Renal cortical epithelial cell (primary cell): ENCODE measurements around the gene RIPK4. TPM values are rescaled to one million over a fixed set of nuclear protein-coding genes. Genes with fewer than 3 reads are reported as not detected.
"Not testable (repeated sequence)": the region's sequence is repeated elsewhere in the genome, so short reads cannot be mapped to it uniquely, and the experiment has no call there.

Experiments used
- DNase-seq: peaks from one replicate; pipeline ENCODE4 v3.0.0-alpha.2; 2011; ENCODE audit warnings: low read depth
- total RNA-seq: library from RNA; depleted of rRNA; stranded (reverse); fragments of >200 nt; gene quantifications from 2 replicates; pipeline ENCODE4 v1.2.3, GENCODE V29; 2014

Gene RIPK4
- total RNA-seq, 1 donor from 2014 or later = 65.1 TPM

DNA sequence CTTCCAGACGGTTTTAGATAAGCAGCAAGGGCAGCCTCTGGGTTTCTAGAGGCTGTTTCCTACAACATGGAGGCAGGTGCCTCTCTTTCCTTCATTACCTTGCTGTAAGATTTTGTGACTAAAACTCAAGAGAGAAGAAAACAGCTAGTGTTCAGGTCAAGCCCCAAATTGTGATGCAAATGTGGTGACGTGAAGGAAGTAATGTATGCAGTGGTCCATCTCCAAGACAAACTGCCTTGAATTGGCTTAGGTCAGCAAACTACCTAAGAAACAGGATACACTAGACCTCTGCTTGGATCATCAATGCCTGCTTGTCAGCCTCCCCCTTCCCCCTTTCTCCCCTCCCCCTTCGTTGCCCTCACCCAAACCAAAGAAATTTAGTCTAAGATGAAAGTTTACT is 28.9 kb upstream of the RIPK4 start:
- DNase-seq = no peak

DNA sequence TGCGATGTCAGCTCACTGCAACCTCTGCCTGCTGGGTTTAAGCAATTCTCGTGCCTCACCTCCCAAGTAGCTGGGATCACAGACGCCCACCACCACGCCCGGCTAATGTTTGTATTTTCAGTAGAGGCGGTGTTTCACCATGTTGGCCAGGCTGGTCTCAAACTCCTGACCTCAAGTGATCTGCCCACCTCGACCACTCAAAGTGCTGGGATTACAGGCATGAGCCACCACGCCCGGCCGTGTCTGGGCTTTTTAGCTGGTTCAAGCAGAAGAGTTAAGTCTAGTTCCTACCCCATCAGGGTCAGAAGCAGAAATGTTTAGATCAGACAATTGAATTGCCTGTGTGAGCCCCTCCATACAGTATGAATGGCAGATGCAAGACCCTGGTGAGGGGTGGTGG is 27.7 kb upstream of the RIPK4 start:
- DNase-seq = no peak

DNA sequence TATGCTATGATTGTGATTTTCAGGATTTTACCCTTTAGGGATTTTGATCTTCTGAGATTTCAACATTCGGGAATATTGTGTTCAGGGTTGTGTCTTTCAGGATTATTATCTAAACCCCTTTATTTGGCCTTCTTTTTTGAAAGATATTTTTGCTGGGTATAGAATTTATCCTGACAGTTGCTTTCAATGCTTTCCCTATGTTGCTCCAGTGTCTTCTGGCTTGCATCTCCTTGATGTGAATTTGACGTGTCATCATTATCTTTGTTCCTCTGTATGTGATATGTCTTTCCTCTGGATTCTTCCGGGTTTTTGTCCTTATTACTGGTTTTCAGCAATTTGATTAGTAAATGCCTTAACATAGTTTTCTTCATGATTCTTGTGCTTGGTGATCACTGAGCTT is 25.9 kb upstream of the RIPK4 start:
- DNase-seq = no peak

DNA sequence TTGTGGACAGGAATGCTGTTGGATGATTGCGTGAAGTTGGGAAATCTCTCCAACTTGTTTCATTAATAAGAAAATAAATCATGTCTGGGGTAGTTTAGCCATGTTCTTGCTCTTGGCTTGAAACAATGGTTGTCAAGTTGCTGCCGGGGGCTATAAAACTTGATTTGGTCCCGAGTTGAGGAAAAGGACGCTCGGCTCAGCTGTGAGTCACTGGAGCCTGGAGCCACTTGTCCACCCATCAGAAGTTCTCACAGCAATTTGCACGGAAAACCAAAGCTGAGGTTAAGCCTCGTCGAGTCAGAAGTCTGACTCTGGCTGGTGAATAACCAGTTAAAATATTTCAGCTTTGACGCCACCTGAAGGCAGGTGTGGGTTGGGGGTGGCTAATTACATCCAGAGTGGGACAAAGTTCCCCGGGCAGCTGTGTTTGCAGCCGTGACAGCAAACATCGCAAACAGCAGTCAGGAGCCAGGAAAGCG is 19.7 kb upstream of the RIPK4 start:
- DNase-seq = peak; percentile 98

DNA sequence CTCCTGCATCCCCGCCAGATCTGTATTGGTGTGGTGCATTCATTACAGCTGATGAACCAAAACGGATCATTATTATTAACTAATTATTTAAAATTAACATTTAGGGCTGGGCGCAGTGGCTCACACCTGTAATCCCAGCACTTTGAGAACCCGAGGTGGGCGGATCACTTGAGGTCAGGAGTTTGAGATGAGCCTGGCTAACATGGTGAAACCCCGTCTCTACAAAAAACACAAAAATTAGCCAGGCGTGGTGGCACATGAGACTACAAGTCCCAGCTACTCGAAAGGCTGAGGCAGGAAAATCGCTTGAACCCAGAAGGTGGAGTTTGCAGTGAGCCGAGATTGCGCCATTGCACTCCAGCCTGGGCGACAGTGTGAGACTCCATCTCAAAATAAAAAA is 18.4 kb upstream of the RIPK4 start:
- not testable (repeated sequence) for DNase-seq

DNA sequence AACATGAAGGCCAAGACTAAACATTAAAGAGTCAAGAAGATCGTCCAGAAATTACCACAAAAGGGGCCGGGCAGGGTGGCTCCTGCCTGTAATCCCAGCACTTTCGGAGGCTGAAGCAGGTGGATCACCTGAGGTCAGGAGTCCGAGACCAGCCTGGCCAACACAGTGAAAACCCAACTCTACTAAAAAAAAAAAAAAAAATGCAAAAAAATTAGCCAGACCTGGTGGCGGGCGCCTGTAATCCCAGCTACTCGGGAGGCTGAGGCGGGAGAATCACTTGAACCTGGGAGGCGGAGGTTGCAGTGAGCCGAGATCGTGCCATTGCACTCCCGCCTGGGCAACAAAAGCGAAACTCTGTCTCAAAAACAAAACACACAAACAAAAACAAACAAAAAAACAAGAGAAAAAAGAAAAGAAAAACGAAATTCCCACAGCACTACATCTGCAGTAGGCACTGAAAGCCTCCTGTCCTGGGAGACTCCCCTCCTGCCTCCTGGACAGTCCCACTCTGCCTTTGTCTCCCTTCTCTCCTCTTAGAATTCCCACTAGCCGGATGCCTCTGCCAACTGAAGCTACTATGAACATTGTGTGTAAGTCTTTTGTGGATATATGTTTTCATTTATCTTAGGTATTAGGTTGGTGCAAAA is 17.7 kb upstream of the RIPK4 start:
- no peak for DNase-seq

DNA sequence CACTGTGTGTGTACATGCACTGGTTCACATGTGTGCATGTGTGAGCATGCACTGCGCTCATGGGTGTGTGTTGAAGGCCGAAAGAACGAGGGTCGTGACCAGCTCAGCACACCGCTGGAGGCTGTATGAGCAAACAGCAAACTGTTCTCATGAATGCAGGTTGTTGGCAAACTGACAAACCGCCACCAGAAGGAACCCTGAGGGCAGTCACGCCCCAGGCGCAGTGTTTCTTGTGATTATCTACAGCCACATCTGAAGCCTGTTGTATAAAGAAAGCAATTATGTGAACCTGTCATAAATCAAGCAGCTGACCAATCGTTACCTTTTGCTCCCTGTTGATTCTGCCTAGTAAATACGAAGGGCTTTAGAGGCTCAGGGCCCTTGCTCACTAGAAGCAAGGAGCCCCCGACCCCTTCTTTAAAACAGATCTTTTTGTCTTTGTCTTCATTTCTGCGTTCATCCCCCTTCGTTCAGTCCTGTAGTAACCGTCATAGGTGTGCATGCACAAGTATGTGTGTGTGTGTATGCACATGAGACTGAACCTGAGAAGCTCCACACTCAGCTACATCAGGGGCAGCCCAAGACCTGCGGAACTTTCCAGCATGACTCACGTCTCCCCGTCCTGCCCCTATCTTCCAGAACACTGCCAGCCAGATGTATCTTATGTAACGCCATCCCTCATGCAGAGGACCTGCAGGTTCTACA is 16.8 kb upstream of the RIPK4 start:
- DNase-seq = peak; percentile 92

DNA sequence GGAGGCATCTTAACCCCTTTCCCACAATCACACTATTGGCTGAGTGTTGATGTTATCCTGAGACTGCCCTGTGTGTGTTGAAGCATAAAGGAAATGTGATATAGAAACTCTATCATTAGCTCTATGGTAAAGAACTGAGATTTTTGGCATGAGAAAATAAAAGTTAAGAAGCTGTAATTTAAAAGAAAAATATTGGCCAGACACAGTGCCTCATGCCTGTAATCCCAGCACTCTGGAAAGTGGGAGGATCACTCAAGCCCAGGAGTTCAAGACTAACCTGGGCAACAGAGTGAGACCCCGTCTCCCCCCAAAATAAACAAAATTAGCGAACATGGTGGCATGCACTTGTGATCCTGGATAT is 14.2 kb upstream of the RIPK4 start:
- DNase-seq = no peak

DNA sequence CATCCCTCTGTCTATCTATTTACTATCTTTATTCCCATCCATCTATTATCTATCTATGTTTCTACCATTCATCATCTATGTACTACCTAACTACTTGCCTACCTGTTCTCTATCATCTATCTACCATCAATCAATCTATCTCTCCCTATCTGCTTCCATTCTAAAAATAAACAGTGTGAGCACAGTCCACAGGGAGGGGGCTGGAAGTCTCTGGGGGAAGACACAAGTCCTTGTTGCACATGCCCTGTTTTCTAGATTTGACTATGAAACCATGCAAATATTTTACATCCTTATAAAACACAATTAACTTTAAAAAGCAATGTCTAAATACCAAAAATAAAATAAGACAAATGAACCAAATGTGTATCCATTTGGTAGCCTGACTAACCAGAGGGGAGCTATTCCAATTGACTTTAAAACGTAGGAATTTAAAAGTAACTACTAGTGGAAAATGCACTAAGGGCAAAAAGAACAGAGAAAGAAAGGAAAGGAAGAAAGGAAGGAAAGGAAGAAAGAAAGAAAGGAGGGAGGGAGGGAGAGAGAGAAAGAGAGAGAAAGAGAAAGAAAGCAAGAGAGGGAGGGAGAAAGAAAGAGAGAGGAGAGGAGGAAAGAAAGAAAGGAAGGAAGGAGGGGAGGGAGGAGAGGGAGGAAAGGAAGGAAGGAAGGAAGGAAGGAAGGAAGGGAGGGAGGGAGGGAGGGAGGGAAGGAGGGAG is 13.6 kb upstream of the RIPK4 start:
- DNase-seq = no peak

DNA sequence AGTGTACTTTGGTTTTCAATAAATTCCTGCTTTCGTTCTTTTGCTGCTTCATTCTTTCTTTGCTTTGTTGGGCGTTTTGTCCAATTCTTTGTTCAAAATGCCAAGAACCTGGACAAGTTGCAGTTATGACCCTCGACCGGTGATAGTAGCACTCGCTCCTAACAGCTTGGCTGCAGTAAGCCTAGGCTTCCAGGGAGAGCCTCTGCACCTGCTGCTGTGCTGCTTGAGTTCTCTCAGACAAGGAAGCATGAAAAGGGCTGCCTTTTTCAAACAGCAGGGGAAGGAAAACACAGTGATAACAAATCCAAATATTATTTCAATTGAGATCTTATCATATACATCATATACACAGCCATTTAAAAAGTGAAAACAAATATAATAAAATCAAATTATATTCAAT is 12.8 kb upstream of the RIPK4 start:
- no peak for DNase-seq

DNA sequence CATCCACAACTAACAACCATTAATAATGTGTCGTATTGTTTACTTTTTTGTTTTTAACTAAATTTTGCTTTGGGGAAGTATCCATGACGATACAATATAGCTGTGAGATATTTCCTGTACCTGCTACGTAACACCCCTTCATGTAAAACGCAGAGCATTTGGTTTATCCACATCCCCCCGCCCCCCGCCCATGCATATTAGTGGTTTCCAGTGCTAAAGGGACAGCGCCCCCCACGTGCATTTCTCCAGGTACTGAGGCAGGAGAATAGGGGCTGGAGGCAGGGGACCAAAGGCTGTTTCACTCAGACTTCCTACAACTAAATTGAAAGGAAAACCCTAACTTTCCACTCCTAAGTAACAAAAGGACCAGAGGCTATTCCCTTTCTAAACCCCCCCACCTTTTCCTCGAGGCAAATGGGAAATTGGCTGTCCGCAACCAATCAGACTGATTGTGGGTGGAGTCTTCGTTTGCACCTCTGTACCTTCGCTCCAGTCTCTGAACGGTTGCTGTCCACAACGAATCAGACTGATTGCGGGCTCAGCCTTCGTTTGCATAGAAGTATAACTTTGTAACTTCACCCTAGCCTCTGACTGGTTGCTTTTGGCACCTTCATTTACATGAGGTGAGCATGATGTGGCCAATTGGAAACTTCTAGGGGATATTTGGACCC is 12.2 kb upstream of the RIPK4 start:
- peak; percentile 36 for DNase-seq

DNA sequence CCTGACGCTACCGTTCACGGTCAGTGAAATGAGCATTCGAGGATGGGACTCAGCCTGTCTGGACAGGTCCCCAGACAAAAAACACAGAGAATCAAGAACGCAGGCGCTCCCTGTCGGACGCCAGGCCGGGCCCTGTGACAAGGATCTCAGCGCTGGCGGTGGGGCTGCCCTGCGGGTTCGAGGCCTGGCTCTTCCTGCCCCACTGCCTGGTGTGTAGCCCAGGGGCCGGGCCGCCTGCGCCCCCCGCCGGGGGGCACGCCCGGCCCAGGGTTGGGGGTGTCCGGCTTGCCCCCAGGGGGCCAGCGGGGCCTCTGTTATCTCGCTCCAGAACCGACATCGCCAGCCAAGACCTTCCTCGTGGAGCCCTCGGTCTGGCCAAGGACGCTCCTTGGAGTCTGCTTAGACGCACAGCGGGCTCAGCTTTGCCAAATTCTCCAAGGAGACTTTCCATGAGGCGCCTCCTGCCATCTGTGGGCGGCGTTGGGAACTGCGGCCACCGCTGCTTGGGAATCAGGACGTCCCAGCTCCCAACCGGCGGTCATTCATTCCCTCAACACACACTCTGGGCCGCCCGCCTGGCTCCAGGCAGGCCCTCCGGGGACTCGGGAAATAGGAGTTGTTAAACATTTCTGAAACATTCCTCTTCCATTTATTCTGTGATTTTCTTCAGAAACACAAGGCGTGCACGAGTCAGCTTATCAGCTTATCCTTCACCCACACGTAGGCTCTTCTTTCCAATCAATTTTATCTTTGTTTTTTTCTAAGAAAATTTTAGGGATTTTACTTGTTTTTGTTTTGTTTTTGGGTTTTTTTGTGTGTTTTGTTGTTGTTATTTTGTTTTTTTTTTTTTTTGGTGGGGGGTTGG is 11.3 kb upstream of the RIPK4 start:
- DNase-seq = peak; percentile 73

DNA sequence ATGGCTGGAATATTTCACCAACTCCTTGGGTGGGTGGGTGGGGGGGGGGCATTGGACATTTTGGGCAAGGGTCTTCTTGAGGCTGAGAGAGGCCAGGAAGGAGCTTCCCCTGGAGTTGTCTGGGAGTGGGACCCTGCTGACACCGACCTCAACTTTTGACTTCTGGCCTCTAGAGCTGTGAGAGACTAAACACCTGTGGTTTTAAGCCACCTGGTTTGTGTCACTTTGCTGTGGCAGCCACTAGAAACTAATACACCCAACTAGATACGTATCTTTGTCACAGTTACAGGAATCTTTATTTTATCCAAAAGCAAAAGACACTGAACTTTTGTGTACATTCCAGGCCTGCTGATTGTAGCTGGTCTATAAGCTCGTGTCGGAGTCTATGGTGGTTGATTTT is 9.9 kb upstream of the RIPK4 start:
- no peak for DNase-seq

DNA sequence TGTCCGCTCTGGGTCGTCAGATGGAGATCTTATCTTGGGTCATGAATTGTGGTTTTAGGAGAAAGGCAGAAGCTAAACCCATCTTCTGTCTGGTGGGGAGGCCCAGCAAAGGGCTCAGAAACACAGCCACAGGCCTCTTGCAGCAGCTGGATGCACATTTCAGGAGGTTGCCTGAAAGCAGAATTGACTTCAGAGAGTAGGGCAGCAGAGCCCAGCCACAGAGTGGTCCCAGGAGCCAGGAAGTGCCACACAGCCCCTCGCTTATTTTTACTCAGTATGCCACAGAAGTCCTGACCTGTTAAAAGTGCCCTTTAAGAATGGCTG is 8.3 kb upstream of the RIPK4 start:
- no peak for DNase-seq

DNA sequence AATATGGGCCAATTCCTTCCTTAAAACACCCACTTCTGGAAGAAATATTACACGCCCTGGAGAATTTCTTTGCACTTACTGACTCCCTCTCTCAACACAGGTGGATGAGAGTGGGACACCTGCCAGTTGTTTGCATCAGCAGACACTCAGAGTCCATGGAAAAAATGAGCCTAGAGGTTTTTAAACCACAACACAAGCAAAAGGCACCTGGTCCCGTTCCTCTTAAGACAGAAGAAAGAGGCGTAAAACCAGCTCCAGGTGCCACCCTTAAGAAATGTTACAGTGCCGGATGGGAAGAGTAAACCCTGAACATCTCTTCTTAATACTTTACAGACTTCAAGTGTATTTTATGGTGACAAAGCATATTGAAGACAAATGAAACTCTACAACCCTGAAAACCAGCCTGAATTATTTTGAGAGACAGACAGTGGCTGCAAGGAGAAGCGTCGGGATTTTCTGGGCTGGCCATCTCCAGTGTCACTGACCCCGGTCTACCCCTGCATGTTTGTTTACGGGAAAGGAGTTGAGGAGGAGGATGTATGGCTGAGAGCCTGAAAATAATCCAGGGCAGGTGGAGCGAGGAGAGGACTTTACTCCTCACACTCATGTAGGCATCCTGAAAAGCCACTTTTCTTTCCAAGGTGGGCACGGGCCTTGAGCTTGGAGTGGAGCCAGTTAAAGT is 7.8 kb upstream of the RIPK4 start:
- DNase-seq = no peak

DNA sequence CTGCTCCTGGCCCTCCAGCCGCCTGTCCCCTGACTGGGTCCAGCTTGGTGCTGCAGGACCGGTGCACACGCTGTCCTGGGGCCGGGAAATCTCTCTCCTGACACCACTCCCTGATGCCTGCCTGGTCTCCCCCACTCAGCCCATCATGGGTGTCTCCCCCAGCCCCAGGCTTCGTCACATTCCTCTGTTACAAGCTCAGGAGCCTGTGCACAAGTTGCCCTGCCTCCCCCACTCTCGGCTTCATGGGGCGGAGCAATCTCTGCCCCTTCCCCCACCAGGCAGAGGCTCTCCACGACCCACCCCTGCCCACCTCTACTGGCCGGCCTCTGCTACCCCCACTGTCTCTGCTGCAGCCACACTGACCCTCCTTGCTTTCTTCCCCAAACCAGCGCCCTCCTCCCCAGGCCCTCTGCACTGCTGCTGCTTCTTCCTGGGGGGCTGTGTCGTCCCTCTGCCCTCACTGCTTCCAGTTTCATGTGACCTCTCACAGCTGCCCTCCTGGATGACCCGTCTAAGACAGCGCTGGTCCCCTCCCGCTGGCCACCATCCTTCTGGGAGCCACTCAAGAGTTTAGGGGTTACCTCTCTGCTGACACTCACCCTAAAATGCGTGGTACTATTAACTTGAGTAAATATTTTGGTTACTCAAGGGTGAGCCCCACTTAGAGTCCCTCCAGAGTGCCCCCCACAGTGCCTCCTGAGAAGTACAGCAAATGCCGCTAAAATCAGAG is 5.7 kb upstream of the RIPK4 start:
- no peak for DNase-seq

DNA sequence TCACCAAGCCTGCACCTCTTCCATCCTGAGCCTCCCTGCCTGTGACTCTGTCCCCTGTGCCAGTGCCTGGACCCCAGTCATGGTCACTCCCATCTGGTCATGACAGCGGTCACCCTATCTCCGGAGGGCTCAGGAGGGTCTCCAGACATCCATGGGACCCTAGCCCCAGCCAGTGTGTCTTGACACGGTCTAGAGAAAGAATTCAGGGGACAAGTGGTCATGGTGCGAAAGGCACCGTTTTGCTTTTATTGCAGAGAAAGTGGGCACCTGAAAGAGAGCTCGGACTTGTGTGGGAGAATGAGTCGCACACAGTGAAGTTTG is 4.7 kb upstream of the RIPK4 start:
- no peak for DNase-seq

DNA sequence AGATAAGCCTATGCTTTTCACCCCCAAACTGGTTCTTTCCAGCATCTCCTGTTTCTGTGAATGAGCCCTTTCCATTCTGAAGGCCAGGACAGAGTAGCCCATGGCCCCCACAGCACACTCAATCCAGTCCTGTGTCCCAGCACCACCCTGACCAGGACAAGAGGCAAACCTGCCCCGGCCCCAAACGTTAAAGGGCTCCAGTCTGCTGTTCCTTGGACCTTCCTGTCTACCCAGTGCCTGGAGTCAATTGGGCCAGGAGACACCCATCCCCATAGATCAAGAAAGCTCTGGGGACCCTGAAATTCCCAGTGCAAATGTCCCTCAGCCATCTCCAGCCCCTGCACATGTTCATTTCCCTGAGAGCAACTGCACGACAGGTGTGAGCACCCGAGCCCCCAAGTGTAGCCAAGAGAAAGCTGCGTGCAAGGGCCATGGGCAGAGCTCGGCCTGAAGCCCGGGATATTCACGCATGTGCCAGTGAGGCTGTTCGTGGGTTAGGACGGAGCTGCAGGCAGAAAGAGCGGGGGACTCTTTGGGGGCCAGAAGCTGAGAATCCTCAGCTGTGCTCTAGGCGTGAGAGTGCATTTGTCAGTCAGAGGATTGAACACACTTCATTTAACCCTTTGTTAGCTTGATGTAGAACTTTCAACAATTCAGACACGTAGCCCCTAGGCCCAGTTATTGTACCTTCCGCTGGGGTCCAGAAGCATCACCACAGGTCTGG is 4.2 kb upstream of the RIPK4 start:
- DNase-seq = no peak

DNA sequence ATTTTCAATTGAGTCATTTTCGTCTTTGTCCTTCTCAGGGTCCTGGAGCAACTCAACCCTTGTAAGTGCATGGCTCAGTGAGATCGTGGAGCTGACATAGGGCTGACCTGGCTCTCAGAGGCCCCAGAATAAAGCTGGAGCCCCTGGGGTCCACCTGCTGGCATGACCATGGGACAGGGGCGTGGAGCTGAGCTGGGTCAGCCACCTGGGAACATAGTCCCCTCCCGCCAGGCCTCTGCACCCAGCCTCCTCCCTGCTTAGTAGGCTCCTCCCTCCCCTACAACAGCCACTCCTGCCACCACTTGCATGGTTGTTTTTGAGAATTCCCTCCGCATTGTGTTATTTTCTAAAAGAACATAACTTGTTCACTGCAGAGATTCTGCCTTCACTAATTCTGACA is 3.1 kb upstream of the RIPK4 start:
- no peak for DNase-seq

DNA sequence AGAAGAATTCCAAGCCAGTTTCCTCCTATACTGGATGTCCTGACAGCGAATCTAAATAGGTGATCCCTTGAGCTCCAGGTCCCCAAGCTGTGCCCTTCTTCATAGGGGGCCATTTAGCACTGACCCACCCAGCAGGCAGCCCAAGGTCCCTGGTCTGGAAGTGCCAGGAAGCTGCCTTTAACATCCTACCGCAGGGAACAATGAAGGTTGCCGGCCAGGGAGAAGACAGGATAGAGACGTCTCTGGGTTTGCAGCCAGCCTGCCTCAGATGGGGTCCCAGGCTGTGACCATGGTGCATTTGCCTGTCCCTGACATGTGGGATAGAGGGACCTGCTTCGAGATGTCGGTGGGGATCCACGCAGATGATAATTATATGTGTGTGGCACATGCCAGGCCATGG is 2.7 kb upstream of the RIPK4 start:
- DNase-seq = no peak
